HepG2 (cell line): ENCODE results near the gene RAB23. TPM values are rescaled to one million over a fixed set of nuclear protein-coding genes. Genes with fewer than 3 reads are reported as not detected.

ENCODE experiments used
- CAMTA2 ChIP-seq: sonication (generic); formaldehyde crosslinking; IDR thresholded peaks from 2 replicates; pipeline ENCODE4 v1.4.0; 2020; ENCODE audit warnings: mild to moderate bottlenecking, missing genetic modification reagents, borderline replicate concordance
- CENPT ChIP-seq: sonication (generic); formaldehyde crosslinking; IDR thresholded peaks from 2 replicates; pipeline ENCODE4 v1.8.0; 2022; ENCODE audit warnings: low read depth, mild to moderate bottlenecking, moderate library complexity, missing genetic modification reagents
- DRAP1 ChIP-seq: IDR thresholded peaks from 2 replicates; pipeline ENCODE4 v1.6.1; 2016; ENCODE audit warnings: missing genetic modification reagents, missing compliant biosample characterization
- E2F2 ChIP-seq: sonication (generic); formaldehyde crosslinking; IDR thresholded peaks from 2 replicates; pipeline ENCODE4 v1.4.0; 2020; ENCODE audit warnings: missing genetic modification reagents, borderline replicate concordance
- ELF1 ChIP-seq: sonication (generic); formaldehyde crosslinking; IDR thresholded peaks from 2 replicates; pipeline ENCODE4 v1.4.0; 2020; ENCODE audit warnings: missing genetic modification reagents
- EZH2 ChIP-seq: conservative IDR thresholded peaks from 2 replicates; pipeline ENCODE4 v1.6.1; 2012; ENCODE audit warnings: mild to moderate bottlenecking, low read depth, low read length, moderate library complexity
- FOSL1 ChIP-seq: sonication (generic); formaldehyde crosslinking; IDR thresholded peaks from 2 replicates; pipeline ENCODE4 v1.9.0; 2021; ENCODE audit warnings: missing genetic modification reagents, borderline replicate concordance
- IKZF4 ChIP-seq: sonication (generic); formaldehyde crosslinking; IDR thresholded peaks from 2 replicates; pipeline ENCODE4 v1.5.1; 2020; ENCODE audit warnings: borderline replicate concordance, mild to moderate bottlenecking, low read depth, missing genetic modification reagents; ENCODE audit errors: not compliant biosample characterization
- KIAA2018 ChIP-seq: sonication (generic); formaldehyde crosslinking; IDR thresholded peaks from 2 replicates; pipeline ENCODE4 v1.5.0; 2020; ENCODE audit warnings: mild to moderate bottlenecking, missing genetic modification reagents, borderline replicate concordance
- KLF15 ChIP-seq: sonication (generic); formaldehyde crosslinking; IDR thresholded peaks from 2 replicates; pipeline ENCODE4 v1.8.1; 2023; ENCODE audit warnings: borderline replicate concordance, mild to moderate bottlenecking, inconsistent platforms, missing genetic modification reagents, mixed read lengths
- MLX ChIP-seq: IDR thresholded peaks from 2 replicates; pipeline ENCODE4 v1.6.1; 2016
- MXD3 ChIP-seq: IDR thresholded peaks from 2 replicates; pipeline ENCODE4 v1.6.1; 2016; ENCODE audit warnings: mild to moderate bottlenecking, missing biosample characterization, missing genetic modification reagents
- PLRG1 ChIP-seq: fragments of 450-650 bp; conservative IDR thresholded peaks from 2 replicates; pipeline ENCODE4 v1.6.1; 2016
- SIX4 ChIP-seq: sonication (generic); formaldehyde crosslinking; IDR thresholded peaks from 2 replicates; pipeline ENCODE4 v1.4.0; 2020; ENCODE audit warnings: missing genetic modification reagents
- SOX6 ChIP-seq, 2 experiments: fragments of 450-650 bp in 1 of 2; sonication (generic) in 1 of 2; formaldehyde crosslinking in 1 of 2; IDR thresholded peaks; 2 replicates each; pipeline versions ENCODE4 v1.4.0 to v1.6.1; 2017 to 2020; ENCODE audit warnings: antibody characterized with exemption in 1 of 2, mild to moderate bottlenecking in 1 of 2, missing genetic modification reagents in 1 of 2
- ZBTB21 ChIP-seq: sonication (generic); formaldehyde crosslinking; IDR thresholded peaks from 2 replicates; pipeline ENCODE4 v1.4.0; 2020; ENCODE audit warnings: missing genetic modification reagents
- ZNF30 ChIP-seq: sonication (generic); formaldehyde crosslinking; IDR thresholded peaks from 2 replicates; pipeline ENCODE4 v1.5.0; 2020; ENCODE audit warnings: mild to moderate bottlenecking, missing genetic modification reagents
- ZNF75D ChIP-seq: sonication (generic); formaldehyde crosslinking; IDR thresholded peaks from 2 replicates; pipeline ENCODE4 v1.8.1; 2023; ENCODE audit warnings: missing genetic modification reagents, mild to moderate bottlenecking, borderline replicate concordance
- polyA plus RNA-seq, 8 experiments: library from polyadenylated mRNA; depleted of rRNA in 3 of 8; stranded (reverse) in 7 of 8; unstranded in 1 of 8; fragments of >200 nt; fragmentation: Illumina TruSeq in 4 of 8; extraction: Trizol in 4 of 8; gene quantifications; 2 replicates each; pipeline versions ENCODE4 v1.2.1 to v1.2.3, GENCODE V29; 2011 to 2016; ENCODE audit warnings: low read depth in 4 of 8, missing spikeins in 1 of 8, mixed read lengths in 1 of 8; ENCODE audit not compliant: insufficient read depth in 1 of 8
- total RNA-seq, 5 experiments: library from RNA; depleted of rRNA; stranded (reverse); fragments of >200 nt; fragmentation: Illumina TruSeq; extraction: Trizol; gene quantifications; 2 replicates each; pipeline ENCODE4 v1.2.3, GENCODE V29; 2016; ENCODE audit warnings: low read depth in 1 of 5

RAB23 gene
- total and polyA plus RNA-seq, 2 of the 13 experiments (the other 11 are each of a cell fraction or from before 2014, with no cell fraction given), result 5.5 to 16.4 TPM

GRCh38 chr6:57221191-57221935 is 744 bp downstream of the RAB23 start (continued):
- TF ChIP-seq KIAA2018 (peak; percentile 30; the same call in 1 of the 2 replicates), IKZF4 (peak; percentile 86), EZH2 (no peak), CENPT (no peak), ZBTB21 (CRISPR knock-in tag) (no peak), CAMTA2 (CRISPR knock-in tag) (0 out of 2 replicates have a peak, but pooled peaks have one; percentile 23), PLRG1 (no peak), SOX6 (IDR thresholded peaks at IDR 0.05) (no peak), SOX6 (CRISPR knock-in tag; IDR thresholded peaks at IDR 0.05) (0 out of 2 replicates have a peak, but pooled peaks have one; percentile 41), DRAP1 (CRISPR knock-in tag) (peak; percentile 43; the same call in 1 of the 2 replicates), ELF1 (0 out of 2 replicates have a peak, but pooled peaks have one; percentile 5), E2F2 (CRISPR knock-in tag) (no peak), ZNF75D (CRISPR knock-in tag) (no peak), SIX4 (CRISPR knock-in tag) (no peak), FOSL1 (0 out of 2 replicates have a peak, but pooled peaks have one; percentile 5), MLX (CRISPR knock-in tag) (no peak), ZNF30 (CRISPR knock-in tag) (no peak), MXD3 (no peak), KLF15 (CRISPR knock-in tag) (peak; percentile 43)
